HG02623 (cell line): Measurements from ENCODE around the gene MRPL54.

Source experiments
- ATAC-seq: cut with Tn5 transposase; IDR thresholded peaks from one replicate; pipeline ENCODE4 v1.9.1; 2021; ENCODE audit warnings: moderate library complexity; ENCODE audit not compliant: unreplicated experiment

The MRPL54 gene

DNA sequence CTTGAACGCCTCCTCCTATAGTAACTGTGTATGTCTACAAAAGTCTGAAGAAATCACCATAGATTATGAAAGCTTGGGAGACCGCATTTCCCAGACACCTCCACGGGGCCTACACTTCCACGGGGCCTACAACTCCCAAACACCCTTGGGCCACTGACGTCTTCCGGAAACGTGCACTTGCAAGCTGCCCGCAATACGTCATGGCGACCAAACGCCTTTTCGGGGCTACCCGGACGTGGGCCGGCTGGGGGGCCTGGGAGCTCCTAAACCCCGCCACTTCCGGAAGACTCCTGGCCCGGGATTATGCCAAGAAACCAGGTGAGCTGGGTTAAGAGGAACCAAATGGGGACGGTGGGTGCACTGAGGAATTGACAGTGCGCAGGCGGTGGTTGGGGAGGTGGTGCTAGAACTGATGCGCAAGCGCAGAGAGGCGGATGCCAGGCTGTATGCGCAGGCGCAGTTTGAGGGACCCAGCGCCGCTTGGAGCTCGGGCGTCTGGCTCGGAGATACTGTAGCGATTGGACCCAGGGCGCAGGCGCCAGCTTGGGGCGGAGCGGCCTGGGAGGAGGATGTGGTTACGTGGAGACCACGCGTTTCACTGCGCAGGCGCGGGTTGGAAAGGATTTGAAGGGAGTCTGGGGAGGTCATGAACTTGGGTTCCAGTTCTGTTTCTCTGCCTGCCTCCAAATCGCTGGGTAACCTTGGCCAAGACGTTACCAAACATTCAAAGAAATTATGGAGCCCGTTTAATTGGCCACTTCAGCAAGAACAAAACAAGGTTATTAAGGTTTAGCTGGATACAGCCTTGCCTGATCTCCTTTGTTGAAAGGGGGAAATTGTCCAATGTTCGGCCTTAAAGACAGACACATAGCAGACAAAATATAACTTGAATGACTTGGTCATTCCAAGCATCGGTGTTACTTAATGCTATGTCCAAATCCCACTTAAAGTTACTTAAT, at the start of gene MRPL54:
TSS of gene MRPL54 (plus strand) at position 182 of the 959 bp plus-strand sequence. CDS start at position 201, 19 bp downstream.
- ATAC-seq, result peak; percentile 74

DNA sequence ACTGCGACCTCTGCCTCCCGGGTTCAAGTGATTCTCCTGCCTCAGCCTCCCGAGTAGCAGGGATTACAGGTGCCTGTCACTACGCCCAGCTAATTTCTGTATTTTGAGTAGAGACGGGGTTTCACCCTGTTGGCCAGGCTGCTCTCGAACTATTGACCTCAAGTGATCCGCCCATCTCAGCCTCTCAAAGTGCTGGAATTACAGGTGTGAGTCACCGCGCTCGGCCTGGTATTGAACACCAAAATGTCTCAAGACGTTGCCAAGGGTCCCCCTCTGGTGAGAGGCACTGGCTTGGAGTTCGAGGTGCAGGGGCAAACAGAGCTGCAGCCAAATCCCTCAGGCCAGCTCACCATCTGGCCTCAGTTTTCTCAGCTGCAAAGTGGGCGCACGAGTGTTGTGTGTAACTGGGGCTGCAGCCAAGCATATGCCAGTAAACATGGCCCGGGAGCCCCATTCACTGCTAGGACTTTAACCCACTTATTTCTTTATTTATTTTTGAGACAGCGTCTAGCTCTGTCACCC, 46.3 kb upstream of the MRPL54 start:
- ATAC-seq, result no peak

DNA sequence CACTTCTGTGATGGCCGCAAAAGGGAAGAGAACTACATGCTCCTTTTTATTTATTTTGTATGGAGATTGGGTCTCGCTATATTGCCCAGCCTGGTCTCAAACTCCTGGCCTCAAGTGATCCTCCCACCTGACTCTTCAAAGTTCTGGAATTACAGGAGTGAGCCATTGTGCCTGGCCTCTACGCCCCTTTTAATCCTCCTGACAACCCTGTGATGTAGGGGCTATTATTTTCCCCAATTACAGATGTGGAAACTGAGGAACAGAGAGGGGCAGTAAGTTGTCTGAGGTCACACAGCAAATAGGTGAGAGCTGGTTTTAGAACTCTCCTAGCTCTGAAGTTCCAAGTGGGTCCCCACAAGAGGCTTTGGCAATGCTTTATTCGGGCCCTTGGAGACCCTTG, 42.6 kb upstream of the MRPL54 start:
- no peak for ATAC-seq

DNA sequence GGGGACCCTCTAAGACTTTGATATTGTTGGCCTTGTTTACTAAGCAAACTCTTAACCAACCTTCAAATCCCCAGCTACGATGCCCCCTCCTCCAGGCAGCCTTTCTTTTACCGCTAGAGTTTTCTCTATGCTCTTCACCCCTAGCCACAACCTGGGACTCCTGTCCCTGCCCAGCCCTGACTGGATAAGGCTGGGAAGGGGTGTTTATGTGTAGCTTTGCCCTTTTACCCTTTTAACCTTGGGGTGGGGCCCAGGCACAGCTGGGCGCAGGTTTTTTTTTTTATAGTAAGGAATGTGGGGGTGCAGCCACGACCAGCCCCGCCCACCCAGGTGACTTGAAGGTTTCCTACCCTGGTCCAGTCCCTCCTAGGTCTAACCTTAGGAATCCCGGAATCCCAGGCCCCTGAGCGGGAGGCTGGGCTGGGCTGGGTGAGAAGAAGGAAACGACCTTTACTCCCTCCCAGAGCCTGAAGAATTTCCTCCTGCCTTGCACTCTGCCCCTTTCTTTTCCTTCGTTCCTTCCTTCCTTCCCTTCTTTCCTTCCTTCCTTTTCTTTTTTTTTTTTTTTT, 42.0 kb upstream of the MRPL54 start:
- ATAC-seq, result no peak

DNA sequence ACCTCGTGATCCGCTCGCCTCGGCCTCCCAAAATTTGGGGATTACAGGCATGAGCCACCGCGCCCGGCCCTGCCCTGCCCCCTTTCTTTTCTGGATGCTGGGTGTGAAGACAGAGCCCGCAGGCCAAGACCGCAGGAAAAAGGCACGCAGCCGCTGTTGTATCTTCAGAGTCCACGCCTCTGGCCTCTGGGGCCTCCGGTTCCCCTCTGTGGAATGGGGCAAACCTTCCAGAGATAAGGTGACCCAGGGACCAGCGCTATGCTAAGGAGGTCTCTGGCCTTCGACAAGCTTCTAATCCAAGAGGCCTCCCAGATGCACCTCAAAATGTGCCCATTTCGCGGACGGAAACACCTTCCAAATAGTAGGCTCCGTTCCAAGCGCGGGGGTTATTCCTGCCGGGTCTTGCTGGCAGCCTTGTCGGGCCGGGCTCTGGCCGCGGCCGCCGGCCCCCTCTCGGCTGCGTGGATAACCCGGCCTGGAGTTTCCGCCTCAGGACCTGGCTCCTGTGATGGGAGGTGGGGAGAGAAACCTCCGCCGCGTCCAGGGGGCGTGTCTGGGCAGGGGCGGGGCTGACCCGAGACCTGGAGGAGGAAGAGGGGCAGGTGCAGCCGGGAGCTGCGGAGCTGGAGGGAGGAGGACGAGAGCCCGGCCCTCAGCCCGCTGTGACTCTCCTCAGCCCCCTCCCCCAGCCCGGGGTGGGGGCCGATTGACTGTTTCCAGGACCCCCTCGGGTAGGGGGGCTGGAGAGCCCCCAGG, 41.2 kb upstream of the MRPL54 start:
- no peak for ATAC-seq

DNA sequence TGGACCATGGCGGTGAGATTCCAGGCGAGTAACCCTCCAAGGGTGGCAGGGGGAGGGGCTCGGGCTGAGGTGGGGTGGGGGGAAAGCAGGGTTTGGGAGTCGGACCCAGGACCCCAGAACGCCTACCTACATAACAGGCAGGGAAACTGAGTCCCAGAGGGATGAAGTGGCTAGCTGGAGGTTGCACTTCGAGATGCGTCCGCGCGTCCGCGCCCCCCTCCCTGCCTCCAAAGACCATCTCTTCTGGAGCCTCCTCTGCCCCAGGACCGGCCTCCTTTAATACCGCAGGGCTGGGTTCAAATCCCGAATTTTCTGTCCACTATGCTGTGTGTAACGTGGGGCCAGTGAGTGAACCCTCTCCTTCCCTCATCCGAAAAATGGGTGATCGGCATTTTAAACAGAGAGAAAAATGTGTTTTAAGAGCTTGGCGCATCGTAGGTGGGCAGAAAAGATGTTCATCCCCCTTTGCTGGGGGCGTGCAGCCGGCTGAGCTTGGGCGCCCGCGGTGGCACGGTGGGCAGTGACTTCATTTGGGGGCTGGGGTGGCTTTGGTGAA, 40.5 kb upstream of the MRPL54 start:
- ATAC-seq, result no peak

DNA sequence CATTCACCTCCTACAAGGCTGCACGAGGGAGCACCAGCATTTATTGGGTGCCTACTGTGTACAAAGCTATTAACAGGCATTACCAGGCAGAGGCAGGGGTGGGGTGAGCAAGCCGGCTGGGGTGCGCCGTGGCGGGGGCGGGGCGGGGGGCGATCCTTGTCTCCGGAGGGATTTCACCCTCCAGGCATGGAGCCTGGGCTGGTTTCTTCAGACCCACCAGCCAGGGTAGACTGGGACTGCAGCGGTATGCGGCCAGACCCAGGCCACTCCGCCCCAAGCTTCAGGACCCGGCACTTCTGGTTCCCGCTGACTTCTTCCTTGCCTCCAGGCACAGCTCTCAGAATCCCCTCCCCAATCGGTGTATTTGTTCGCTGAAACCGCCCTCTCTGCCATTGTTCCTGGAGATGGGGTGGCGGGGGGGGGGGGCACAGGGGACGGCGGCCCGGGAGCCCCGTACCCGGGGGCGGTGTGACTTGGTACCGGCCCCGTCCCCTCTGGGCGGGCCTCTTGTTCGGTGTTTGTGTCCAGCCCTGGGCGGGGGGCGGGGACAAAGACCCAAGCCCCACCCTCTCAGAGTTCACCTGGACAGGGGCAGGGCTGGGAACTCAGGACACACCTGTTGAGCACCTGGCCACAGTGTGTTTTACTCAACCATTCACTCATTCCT, 39.9 kb upstream of the MRPL54 start:
- no peak for ATAC-seq

DNA sequence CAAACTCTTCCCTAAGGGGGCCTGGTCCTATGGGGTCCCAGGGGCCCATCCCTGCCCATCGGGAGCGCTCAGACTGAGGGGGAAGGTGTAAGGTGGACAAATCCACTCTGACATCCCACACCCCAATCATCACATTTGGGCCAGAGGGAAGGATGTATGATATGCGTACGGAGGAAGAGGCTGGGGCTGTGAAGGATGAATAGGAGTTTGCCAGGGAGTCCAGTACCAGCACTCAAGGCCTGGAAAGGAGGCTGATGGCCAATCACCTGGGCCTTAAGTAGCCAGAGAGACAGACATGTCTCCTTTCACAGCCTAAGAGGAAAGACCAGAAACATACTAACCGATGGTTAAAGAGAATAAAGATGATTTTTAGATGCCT, 39.4 kb upstream of the MRPL54 start:
- no peak for ATAC-seq

DNA sequence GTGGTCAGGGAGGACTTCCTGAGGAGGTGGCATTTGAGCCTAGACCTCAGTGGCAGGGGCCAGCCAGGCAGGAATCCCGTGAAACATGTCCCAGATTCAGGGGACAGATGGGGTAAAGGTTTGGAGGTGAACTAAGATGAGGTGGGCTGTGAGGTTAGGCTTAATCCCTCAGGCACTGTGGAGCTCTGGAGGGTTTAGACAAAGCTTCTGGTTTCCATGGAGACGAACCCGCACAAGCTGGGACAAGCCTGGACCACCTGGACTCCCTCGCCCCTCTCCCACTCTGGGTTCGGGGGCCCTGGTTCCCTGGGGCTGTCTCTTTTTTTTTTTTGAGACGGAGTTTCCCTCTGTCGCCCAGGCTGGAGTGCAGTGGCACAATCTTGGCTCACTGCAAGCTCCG, 38.6 kb upstream of the MRPL54 start:
- ATAC-seq, result no peak

DNA sequence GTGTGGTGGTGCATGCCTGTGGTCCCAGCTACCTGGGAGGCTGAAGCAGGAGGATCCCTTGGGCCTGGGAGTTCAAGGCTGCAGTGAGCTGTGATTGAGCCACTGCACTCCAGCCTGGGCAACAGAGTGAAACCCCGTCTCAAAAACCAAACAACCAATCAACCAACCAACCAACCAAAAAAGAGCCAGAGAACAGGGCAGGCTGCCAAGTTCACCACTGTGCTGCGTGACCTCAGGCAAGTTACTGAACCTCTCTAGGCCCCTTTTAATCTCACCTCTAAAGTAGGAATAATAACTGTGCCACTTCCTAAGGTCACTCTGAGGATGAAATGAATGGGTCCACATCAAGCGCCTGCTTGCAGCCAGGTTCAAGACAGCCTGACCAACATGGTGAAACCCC, 37.4 kb upstream of the MRPL54 start:
- no peak for ATAC-seq

DNA sequence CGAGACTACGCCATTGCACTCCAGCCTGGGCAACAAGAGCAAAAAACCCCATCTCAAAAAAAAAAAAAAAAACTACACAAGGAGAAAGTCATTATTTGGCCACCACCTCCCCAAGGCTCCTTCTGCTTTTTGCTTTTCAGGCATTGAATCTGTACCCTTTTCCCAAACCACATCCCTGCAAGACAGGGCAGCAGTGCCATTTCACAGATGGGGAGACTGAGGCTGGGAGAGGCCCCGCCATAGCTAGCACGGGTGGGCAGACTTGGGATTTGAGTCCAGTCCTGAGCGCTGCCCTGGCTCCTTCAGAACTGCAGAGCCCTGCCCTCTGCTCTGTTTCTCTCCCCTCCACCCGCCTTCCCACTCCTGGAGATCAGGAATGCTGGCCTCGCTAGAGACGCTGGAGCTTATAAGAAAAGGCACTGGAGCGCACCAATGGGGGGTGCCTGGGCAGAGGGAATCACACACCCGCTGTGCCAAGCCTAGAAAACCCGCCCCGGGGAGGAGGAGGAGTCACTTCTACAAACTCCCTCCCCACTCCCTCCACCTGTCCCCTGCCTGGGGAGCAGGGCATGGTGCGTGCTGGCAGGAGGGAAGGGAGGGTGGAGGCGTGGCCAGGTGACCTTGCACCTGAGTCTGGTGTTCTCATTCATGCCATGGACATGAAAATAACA, 36.7 kb upstream of the MRPL54 start:
- no peak for ATAC-seq

DNA sequence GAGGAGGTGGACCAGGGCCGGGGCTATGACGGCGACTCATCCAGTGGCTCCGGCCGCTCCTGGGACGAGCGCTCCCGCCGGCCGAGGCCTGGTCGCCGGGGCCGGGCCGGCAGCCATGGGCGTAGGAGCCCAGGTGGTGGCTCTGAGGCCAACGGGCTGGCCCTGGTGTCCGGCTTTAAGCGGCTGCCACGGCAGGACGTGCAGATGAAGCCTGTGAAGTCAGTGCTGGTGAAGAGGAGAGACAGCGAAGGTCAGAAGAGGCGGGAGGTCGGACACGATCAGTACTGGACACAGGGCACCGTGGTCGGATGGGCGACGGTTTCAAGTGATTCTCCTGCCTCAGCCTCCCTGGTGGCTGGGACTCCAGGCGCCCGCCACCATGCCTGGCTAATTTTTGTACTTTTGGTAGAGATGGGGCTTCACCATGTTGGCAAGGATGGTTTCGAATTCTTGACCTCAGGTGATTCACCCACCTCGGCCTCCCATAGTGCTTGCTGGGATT, 32.0 kb upstream of the MRPL54 start:
- ATAC-seq, result no peak

DNA sequence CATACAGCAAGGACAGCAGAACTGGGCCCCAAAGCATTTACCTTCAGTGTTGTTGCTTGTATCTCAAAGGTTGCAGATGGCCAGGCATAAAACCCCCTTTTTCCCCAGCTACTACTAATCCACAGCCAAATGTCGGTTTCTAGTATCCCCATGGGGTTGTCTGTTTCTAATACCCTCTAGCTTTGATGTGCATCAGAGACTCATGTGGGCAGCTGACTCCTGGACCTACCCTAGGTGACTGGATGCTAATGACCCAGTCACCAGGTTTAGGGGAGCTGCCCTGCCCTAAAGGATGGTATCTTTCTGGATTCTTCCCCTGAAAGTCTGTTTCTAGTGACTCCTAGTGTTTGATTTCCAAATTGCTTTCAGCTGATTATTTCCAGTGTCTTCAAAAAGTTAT, 30.4 kb upstream of the MRPL54 start:
- no peak for ATAC-seq

DNA sequence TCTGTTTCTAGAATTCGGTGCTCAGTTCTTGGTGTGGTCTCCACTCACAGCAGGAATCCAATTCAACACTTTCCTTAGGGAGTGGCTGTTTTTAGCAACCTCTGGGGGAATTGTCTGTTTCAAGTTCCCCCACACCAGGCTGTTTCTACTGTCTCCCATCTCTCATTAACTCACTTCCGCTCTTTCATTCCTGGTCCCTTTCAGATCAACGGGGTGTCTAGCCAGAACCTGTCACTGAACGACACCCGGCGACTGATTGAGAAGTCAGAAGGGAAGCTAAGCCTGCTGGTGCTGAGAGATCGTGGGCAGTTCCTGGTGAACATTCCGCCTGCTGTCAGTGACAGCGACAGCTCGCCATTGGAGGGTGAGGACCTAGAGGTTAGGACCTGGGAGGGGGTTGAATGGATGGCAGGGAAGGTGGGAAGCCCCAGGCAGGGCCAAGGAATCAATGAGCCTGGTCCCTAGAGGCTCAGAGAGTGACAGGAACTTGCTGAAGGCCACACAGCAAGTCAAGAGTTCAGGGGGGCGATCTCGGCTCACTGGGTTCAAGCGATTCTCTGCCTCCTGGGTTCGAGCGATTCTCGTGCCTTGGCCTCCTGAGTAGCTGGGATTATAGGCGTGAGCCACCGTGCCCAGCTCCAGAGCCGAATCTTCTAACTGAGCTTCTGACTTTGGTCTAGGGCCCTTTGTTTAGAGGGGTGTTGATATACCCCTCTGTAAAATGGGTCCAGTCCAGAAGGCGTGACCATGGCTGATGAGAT, 28.8 kb upstream of the MRPL54 start:
- ATAC-seq, result no peak

DNA sequence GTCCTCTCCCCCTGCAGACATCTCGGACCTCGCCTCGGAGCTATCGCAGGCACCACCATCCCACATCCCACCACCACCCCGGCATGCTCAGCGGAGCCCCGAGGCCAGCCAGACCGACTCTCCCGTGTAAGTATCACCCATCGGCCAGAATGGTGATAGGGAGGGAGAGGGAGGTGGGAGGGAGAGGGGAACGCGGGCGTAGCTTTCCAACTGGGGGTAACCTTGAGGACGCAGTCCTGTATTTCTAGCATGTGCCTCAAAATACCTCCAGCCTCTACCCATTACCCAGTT, 28.2 kb upstream of the MRPL54 start:
- ATAC-seq, result no peak

DNA sequence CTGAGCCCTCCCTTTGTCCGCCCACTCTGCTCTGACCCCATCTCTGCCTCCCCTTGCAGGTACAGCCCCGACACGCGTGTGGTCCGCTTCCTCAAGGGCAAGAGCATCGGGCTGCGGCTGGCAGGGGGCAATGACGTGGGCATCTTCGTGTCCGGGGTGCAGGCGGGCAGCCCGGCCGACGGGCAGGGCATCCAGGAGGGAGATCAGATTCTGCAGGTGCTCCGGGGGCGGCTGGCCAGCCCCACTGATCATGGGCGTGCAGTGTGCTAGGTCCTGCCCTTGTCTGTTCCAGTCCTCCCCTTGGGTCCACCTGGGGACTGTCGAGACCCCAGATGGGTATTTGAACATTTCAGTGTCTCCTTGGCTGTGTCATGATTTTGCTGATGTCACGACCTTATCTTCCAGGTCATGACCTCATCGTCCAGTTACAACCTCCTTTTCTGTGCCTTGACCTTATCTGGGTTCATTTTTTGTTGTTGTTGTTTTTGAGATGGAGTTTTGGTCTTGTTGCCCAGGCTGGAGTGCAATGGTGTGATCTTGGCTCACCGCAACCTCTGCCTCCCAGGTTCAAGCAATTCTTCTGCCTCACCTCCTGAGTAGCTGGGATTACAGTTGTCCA, 26.3 kb upstream of the MRPL54 start:
- ATAC-seq, result no peak

DNA sequence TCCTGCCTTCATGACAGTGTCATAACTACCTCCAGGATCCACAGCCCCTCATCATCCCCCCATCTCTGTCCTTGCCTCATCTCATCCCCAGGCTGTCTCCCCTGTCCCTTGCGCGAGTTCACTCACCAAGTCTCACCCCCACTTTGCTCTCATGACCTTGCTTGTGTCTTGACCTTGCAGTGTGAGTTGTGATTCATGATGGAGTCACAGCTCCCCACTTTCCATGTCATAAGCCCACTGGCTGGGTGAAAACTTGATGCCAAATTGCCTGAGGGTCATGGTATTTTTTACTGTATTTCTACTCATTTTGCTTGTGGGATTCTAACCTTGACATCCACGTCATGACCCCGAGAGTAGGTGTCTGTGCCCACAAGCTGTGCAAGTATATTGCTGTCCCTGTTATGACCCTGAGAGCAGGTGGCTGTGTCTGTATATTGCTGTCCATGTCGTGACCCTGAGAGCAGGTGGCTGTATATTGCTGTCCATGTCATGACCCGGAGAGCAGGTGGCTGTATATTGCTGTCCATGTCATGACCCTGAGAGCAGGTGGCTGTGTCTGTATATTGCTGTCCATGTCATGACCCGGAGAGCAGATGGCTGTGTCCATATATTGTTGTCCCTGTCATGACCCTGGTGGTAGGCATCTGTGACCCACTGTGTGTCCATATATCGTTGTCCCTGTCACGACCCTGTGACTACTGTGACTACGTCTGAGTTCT, 24.8 kb upstream of the MRPL54 start:
- ATAC-seq, result no peak

DNA sequence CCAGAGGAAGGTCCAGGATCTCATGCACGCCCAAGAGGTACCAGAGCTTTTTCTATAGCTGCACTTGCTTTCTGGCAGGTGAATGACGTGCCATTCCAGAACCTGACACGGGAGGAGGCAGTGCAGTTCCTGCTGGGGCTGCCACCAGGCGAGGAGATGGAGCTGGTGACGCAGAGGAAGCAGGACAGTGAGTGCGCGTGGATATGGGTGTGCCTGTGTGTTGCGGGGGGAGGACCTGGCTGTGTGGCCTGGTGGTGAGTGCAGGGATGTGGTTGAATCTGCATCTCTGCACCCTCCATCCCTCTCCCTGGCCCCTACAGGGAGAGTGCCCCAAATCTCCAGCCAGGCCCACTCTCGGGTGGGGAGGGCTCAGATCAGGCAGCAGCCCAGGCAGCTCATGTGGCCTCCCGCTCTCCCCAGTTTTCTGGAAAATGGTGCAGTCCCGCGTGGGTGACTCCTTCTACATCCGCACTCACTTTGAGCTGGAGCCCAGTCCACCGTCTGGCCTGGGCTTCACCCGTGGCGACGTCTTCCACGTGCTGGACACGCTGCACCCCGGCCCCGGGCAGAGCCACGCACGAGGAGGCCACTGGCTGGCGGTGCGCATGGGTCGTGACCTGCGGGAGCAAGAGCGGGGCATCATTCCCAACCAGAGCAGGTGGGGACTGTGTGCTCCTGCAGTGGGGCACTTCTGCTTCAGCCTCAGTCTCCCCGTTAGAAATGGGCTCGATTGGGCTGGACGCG, 23.8 kb upstream of the MRPL54 start:
- no peak for ATAC-seq
